GM12878 (cell line): ENCODE results near the gene BAIAP2L1.

Experiments used
- CHD1 ChIP-seq: IDR thresholded peaks from 2 replicates; pipeline ENCODE4 v1.6.1; 2012; ENCODE audit warnings: low read depth, low read length, improper control_type of control experiment
- GABPA ChIP-seq: IDR thresholded peaks from 2 replicates; pipeline ENCODE4 v1.6.1; 2014; ENCODE audit warnings: antibody characterized with exemption, low read depth, mild to moderate bottlenecking, inconsistent platforms
- HDGF ChIP-seq: fragments of 450-650 bp; IDR thresholded peaks from 2 replicates; pipeline ENCODE4 v1.6.1; 2016; ENCODE audit warnings: antibody characterized with exemption
- POLR2A ChIP-seq: IDR thresholded peaks from 2 replicates; pipeline ENCODE4 v1.6.1; 2011; ENCODE audit warnings: low read depth, mild to moderate bottlenecking, low read length
- RAD21 ChIP-seq: IDR thresholded peaks from 2 replicates; pipeline ENCODE4 v1.6.1; 2011; ENCODE audit warnings: mild to moderate bottlenecking, low read depth, low read length, moderate library complexity; ENCODE audit not compliant: insufficient read depth
- TF ChIP-seq, protein P1 (sequence below): fragments of 450-650 bp; IDR thresholded peaks from 2 replicates; pipeline ENCODE4 v1.6.1; 2017; ENCODE audit warnings: mild to moderate bottlenecking, moderate library complexity

DNA sequence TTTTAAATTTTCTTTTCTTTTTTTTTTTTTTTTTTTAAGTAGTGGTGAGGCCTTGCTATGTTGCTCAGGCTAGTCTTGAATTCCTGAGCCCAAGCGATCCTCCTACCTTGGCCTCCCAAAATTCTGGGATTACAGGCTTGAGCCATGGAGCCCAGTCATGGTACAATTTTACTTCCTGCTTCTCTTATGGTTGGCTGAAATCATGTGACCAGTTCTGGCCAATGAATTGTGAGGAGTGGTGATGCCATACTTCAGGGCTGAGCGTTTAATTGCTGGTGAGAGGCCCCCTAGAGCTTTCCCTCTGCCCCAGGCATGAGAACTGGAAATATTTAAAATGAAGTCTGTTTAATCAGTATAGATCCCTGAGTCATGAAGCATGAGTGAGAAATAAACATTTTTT is 22.2 kb upstream of the BAIAP2L1 start:
- no peak for TF ChIP-seq RAD21
- TF ChIP-seq GABPA: no peak
- no peak for TF ChIP-seq HDGF
- no peak for TF ChIP-seq POLR2A
- TF ChIP-seq, protein P1, sequence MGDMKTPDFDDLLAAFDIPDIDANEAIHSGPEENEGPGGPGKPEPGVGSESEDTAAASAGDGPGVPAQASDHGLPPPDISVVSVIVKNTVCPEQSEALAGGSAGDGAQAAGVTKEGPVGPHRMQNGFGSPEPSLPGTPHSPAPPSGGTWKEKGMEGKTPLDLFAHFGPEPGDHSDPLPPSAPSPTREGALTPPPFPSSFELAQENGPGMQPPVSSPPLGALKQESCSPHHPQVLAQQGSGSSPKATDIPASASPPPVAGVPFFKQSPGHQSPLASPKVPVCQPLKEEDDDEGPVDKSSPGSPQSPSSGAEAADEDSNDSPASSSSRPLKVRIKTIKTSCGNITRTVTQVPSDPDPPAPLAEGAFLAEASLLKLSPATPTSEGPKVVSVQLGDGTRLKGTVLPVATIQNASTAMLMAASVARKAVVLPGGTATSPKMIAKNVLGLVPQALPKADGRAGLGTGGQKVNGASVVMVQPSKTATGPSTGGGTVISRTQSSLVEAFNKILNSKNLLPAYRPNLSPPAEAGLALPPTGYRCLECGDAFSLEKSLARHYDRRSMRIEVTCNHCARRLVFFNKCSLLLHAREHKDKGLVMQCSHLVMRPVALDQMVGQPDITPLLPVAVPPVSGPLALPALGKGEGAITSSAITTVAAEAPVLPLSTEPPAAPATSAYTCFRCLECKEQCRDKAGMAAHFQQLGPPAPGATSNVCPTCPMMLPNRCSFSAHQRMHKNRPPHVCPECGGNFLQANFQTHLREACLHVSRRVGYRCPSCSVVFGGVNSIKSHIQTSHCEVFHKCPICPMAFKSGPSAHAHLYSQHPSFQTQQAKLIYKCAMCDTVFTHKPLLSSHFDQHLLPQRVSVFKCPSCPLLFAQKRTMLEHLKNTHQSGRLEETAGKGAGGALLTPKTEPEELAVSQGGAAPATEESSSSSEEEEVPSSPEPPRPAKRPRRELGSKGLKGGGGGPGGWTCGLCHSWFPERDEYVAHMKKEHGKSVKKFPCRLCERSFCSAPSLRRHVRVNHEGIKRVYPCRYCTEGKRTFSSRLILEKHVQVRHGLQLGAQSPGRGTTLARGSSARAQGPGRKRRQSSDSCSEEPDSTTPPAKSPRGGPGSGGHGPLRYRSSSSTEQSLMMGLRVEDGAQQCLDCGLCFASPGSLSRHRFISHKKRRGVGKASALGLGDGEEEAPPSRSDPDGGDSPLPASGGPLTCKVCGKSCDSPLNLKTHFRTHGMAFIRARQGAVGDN: no peak
- no peak for TF ChIP-seq CHD1
